NCI-H524 (cell line): Measurements from ENCODE around the gene FHOD3.
"Not testable (repeated sequence)": the region's sequence is repeated elsewhere in the genome, so short reads cannot be mapped to it uniquely, and the experiment has no call there.

Experiments used
- DNase-seq, 2 experiments: peaks; one replicate each; lab custom pipeline; 2025; lab: John Stamatoyannopoulos, UW

Gene FHOD3

DNA sequence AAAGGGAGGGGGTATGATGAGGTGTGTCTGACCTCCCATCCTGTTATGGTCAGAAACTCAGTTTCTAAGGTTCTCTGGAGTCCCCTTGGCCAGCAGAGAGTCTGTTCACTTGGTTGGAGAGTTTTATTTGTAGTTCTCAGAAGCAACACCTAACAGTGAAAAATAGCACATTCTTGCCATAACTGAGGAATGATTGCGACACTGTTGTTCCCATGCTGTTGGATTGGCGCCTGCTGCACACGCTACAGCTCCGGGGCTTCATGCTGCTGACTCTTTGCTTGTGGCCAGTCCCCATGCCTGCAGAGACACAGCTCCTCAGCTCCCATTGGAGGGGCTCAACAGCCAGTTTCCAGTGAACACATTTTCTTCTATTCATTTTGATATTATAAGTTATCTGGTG lies 489.2 kb downstream of the FHOD3 start:
- DNase-seq = no peak

GRCh38 chr18:36792634-36793283 lies 495.2 kb downstream of the FHOD3 start:
- DNase-seq = no peak

DNA sequence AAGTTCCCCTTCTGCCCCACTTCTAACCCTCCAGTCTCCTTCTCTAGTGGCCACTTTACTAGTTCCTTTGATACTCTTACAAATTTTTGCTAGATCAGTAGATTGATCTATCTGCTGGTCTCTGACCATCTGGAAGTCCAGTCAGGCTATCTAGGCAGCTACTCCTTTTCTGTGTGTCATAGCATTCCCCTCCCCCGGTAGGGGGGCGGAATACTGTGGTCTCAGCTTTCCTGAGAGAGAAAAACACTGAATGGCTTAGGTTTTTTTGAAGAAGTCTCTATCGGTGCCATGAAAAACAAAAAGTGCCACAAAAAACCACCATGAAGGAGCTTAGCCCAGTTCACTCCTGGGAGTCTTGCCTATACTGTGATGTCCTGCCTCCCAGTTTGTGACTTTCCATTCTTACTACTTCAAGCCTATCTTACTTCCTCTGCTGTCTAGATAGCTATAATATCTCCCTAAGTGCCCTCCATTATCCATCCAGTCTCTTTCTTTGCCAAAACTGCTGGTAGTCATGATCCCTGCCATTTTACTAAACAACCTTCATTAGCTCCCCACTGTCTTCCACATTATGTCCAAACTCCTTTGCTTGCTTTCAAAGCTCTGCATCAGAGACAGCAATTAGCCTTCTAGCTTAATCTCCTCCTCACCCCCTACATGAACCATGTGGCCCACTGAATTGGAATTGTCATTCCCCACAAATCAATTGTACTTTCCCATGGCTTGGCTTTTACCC lies 501.4 kb downstream of the FHOD3 start:
- DNase-seq = no peak

GRCh38 chr18:36805105-36805504 lies 507.6 kb downstream of the FHOD3 start:
- DNase-seq = no peak

DNA sequence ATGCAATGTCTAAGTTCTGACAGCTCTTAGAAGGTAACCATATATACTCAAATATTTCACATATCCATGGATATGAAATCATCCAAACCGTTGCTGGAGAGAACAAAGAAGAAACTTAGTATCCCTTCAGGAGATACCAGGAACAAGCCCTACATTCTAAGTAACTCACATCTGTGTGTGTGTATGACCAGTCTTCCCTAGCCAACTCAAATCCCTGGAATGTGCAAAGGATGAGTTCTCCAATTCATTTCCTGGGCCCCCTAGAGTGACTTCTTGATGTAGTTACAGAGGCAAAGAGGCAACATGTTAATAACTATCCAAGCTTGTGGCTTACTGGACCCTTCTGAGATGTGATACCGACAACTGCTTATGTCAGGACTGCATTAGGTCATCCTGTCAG lies 511.2 kb downstream of the FHOD3 start:
- DNase-seq = no peak

DNA sequence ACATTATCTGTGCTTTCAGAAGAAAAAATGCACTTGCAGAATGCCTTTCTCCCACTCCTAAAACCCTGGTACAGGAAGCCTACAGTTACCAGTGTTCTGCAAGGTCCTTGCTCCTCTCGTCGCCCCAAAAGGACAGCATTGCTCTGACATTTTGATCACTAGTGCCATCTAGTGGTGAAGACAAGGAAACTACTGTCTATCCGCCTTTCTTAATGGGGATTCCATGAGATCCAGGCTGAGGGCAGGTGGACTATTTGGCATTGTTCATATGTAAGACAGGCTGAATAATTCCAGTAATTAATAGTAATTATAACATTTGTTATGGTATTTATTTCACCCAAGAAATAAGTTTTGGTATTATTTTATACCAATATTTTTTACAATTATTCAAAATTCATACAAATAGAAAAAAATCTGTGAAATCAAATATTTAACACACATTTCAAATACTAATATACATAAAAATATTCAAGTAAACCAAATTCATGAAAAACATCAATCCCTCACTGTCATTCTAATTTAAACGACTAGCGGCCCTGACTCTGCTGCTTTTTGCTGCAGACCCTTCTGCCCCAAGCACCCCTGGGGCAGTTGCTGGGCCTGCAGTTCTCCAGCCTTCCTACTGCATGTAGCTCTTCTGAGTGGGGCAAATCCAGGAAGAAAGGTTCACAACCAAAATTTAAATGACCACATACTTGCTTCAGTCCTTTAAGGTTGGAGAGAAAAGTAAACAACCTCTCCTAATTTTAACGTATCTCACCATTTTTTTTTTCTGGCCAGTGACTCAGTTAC lies 512.3 kb downstream of the FHOD3 start:
- peak; percentile 17 to 75 for DNase-seq

GRCh38 chr18:36811430-36811829 lies 513.9 kb downstream of the FHOD3 start:
- DNase-seq = no peak

DNA sequence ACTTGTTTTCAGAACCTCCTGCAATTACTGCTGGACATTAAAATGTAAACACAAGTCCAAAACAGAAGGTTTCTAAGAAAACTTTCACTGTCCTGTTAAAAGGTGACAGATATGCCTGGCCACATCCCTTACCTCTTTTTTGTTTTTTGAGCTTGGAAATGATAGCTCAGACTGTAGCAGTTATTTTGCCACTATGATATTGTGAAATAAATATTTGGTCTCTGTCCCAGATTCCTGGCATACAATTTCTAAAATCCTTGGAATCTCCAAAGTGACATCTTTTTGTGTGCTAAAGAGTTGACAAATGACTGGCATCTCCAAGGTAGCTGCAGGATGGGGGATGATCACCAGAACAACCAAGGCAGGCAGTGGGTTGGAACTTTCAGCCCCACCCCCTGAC lies 514.4 kb downstream of the FHOD3 start:
- DNase-seq = no peak

- DNase-seq = no peak
These were observed 515.2 kb downstream of the FHOD3 start for GRCh38 chr18:36812678-36813077.

GRCh38 chr18:36813101-36813775 lies 515.7 kb downstream of the FHOD3 start:
- no peak for DNase-seq

DNA sequence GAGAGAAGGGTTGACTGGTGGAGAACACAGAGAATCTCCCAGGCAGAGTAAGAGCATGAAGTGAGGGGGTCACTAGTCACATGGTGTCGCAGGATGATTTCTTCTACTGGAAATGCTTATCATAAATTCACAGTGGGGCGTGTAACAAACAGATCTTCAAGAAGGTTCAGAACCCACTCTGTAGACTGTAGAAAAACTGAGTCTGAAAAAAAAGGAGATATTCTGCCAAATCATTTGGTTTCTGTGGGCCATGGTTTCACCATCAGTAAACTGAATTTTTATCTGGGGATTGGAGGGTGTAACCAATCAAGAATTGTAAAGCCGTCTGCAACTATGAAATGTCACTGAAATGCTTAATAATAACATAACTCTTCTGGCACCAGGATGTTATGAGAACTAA lies 516.3 kb downstream of the FHOD3 start:
- no peak for DNase-seq

DNA sequence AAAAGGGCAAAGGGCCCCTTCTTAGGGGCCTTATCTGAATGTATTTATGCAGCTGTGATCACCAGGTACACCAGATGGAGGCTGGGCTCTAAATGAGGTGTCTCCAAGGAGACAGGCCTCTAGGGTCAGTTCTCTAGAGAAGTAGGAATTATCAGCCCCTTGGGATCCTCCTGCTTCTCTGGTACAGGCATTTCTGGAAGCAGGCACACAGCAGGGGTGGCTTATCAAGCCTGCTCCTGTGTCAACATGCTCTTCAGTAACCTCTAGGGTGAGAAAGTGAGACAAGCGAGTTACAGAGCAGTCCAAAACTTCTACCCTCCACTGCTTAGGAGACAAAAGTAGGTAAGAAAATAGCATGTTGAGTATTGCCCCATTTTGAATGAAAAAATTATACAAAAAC lies 517.5 kb downstream of the FHOD3 start:
- peak; percentile 84 to 92 for DNase-seq

DNA sequence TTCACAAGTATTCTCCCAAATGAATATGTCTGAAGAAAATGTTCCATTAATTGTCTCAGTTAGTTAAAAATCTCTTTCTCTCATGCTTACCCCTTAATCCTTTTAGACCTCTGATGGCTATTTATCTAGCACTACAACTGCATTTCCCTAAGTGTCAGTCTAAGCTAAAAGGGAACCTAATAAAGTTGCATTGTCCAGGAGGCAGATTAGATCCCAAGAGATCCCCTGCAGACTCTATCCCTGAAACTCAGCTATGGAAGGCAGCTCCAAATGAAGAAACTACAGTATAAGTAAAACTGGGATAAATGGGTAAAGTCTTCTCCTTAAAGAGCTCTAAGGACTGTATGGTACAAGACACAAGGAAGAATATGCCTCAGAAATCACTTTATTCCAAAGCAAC lies 518.6 kb downstream of the FHOD3 start:
- DNase-seq = not testable (repeated sequence)

DNA sequence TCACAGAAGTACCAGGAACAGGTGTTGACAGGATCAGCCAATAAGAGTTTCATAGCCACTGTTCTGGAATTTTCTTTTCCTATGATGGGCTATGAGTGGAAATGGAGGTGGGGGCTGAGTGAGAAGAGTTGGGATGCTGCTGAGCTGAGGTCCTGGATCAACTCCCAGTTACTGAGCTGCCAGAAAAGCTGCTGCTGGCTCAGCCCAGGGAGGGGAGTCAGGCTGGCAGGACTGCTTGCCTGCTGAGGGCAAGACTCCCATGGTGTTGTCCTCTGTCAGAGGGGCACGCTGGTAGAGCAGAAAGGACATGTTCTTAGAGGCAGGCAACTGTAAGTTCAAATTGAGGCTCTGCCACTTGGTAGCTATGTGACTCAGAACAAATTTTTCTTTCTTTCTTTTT lies 519.5 kb downstream of the FHOD3 start:
- no peak for DNase-seq

DNA sequence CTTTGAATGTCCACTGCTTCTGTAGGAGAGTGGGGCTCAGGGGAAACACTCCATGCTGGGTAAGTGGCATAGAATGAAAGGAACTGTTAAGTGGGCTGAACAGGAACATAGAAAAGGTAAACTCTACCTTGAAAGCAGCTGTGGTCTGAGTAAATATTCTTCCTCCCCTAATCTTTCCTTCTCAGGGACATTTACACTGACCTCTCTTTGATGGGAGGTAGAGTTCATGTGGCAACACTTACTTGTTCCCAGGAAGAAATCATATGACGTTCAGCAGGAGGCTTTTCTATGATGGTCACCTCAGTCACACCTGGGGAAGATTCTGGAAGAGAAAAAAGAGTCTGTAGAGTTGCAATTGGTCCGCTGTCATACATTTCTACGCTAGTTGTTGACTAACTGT lies 521.1 kb downstream of the FHOD3 start:
- DNase-seq = no peak

DNA sequence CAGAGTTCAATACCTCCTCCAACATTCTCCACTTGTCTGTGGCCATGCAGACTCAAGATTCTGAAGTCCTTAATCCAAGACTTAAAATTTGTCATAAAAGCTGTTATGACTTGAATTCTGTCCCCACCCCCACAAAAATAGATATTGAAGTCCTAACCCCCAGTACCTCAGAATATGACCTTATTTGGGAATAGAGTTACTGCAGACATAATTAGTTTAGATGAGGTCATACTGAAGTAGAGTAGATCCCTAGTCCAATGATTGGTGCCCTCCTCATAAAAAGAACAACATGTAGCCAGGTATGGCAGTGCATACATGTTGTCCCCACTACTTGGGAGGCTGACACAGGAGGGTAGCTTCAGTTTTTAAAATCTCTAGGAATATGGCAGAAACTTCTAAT lies 522.1 kb downstream of the FHOD3 start:
- DNase-seq = no peak

DNA sequence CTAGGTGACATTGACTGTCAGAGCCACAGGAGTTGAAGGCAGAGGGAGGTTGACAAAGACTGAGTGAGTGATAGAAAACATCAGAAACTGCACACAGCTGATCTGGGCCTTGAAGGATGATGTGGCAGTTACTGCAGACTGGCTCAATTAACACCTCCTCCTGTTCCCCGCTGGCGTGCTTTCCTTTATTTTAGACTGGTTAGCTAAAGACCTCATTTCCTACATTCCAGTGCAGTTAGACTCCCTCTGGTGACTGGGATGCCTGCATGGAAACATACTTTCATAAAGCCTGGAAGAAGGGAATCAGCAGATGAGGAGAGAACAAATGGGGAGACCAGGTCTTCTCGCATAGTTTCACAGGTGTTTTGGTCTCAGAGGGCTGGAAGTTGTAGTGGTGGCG lies 524.2 kb downstream of the FHOD3 start:
- DNase-seq = no peak

DNA sequence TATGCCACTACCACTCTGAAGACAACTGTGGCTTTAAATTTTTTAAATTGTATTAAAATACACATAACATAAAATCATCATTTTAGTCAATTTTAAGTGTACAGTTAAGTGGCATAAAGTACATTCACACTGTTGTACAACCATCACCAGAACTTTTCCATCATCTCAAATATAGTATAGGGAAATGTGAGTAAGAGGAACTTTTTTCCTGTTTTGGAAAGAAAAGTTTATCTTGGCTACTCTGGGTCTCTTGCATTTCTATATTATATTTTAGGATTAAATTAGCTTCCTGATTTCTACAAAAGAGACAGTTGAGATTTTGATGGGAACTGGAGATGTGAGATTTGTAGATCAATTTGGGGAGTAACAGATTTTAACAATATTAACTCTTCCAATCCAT lies 528.0 kb downstream of the FHOD3 start:
- no peak for DNase-seq

DNA sequence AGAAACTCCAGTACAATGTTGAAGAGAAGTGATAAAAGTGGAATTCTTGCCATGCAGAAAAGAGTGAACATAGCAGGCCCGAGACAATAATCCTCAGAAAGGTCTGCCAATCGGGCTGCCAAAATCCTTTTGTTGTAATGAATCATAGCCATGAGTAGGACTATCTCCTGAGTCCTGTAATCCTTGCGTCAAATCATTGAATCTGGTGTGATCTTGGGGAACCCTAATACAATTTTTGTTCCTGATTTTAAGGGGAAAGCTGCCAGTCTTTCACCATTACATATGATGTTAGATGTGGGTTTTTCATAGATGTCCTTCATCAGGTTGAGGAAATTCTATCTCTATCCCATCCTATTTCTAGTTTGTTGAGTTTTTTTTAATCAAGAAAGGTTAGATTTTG lies 529.0 kb downstream of the FHOD3 start:
- no peak for DNase-seq

- peak; percentile 53 to 61 for DNase-seq
These were observed 530.7 kb downstream of the FHOD3 start for GRCh38 chr18:36828157-36828629.

DNA sequence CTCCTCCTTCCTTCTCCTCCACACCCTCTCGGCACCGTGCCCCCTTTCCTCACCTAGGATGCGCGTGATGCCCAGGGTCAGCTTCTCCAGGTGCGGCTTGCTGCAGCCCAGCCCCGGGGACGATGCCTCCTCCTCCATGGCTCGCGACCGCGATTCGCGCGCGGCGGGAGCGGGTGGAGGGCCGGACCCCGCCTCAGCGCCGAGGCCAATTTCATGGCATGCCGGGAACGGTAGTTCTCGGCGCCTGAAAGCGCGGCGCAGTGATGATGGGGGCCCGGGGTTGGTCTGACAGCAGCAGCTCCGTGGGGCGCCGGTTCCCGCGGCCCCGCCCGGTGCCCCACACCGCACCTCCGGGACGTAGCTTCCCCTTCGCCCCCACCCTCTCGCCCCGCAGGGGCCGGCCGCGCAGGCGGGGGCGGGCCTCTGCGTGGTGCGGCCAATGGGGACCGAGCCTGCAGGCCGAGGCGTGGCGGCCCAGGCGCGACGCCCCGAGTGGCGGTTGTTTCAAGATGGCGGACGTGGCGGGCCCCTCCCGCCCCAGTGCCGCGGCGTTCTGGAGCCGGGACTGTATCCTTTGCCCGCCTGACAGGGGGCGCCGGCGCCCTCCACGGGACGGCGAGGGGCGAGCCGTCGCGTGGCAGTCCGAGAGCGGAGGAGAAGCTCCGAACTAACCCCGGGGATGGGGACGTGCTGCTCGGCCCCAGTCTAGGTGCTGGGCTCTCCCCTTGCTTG lies 531.3 kb downstream of the FHOD3 start, which contains the start of the genes KIAA1328 and TPGS2:
KIAA1328 (plus strand) TSS at position 498 of the 732 bp plus-strand sequence; CDS start at position 510, 12 bp downstream.
TPGS2 (minus strand) TSS at position 373 of the 732 bp plus-strand sequence; CDS start at position 138, 235 bp downstream.
- DNase-seq = peak; percentile 79 to 85
